Measurements from ENCODE around the gene SEZ6.
"Not testable (repeated sequence)": the region's sequence is repeated elsewhere in the genome, so short reads cannot be mapped to it uniquely, and the experiment has no call there.

Gene SEZ6

GRCh38 chr17:28935744-28936460, 69.9 kb downstream of the SEZ6 start:
- DNase-seq (ENCODE audit: low read depth): no peak

DNA sequence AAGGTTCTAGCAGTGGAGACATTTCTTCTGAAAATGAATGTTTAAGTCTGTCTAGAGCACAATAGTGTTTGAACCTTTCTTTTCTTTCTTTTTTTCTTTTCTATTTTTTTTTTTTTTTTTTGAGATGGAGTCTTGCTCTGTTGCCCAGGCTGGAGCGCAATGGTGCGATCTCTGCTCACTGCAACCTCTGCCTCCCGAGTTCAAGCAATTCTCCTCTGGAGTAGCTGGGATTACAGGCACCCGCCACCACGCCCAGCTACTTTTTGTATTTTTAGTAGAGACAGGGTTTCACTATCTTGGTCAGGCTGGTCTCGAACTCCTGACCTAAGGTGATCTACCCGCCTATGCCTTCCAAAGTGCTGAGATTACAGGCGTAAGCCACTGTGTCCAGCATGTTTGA, 71.3 kb downstream of the SEZ6 start:
- not testable (repeated sequence) for DNase-seq (ENCODE audit: low read depth)

GRCh38 chr17:28929787-28930186, 76.0 kb downstream of the SEZ6 start:
- DNase-seq (ENCODE audit: low read depth): no peak

GRCh38 chr17:28928061-28928460, 77.8 kb downstream of the SEZ6 start:
- no peak for DNase-seq (ENCODE audit: low read depth)

DNA sequence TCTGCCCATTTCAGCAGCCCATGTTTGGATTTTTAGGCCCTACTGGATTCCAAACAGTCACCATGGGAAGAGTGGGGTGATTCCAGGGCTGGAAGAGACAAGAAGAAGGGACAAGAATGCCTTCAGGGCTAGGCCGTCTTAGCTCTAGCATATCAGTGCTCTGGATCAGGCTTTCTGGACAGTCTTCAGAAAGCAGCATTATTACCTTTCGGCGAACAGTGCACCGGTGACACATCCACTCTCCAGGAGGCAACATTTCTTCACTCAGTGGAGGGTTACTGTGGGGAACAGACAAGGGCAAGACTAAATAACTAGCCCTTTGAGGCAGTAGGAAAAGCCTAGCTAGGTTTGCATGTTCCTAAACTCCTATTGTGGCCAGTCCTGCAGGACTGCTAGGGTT, 79.0 kb downstream of the SEZ6 start:
- DNase-seq (ENCODE audit: low read depth): no peak

- no peak for DNase-seq (ENCODE audit: low read depth)
Observed at GRCh38 chr17:28926366-28926765, 79.5 kb downstream of the SEZ6 start.

- DNase-seq (ENCODE audit: low read depth): no peak
Observed at GRCh38 chr17:28925912-28926365, 79.9 kb downstream of the SEZ6 start.

GRCh38 chr17:28920201-28920600, 85.6 kb downstream of the SEZ6 start:
- DNase-seq (ENCODE audit: low read depth): no peak

DNA sequence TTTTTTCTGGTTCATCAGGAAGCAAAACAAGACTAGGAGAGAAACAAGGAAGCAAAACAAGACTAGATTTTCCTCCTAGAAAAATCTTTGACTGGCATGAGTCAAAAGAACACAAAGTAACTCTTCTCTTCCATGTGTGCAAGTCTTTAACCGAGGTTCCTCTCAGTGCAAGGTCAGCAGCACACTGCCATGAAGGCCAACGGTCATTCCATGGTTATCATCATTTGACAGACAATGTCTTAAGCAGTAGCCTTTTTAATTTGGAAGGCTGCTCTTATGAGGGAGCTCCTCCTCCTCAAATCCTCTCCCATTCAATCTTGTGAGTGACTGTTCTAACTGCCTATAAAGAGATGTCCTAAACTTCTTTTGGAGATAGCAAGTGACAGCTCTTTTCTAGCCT, 87.5 kb downstream of the SEZ6 start:
- no peak for DNase-seq (ENCODE audit: low read depth)

DNA sequence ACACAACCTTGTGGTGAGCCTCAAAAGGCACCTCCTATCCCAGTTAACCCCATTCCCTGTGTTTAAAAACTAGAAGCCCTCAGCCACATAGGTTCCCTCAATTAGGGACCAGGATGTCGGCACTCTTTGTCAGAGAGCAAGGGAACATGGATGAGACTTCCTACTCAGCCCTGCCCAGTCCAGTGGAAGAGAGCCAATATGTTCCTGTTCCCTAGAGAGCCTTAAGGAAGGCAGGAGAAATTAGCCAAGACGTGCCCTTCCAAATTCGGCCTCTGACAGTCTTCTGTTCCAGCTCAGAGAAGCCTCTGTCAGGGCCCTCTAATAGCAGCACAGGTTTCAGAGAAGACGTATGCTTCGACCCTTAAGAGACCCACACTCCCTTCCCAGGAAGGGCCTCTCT, 88.4 kb downstream of the SEZ6 start:
- DNase-seq (ENCODE audit: low read depth): no peak

DNA sequence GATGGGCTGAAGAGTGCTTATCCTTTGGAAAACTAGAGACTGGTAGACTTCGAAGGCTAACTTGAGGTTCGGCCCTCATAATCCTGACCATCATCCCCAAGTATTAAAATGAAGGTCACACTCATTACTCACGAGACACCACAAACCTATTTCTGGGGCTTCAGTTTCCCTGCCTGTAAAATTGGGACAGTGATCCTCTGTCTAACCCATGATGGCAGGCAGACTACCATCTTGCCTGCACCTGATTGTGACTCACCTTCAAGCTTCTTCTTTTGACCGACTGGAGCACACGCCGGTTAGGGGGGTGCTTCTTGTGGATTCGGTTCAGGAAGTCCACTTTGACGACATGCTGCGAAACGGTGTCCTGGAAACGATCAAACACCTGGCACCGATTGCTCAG, 88.8 kb downstream of the SEZ6 start:
- no peak for DNase-seq (ENCODE audit: low read depth)

- DNase-seq (ENCODE audit: low read depth): peak; percentile 39
Observed at GRCh38 chr17:28916302-28916934, 89.4 kb downstream of the SEZ6 start.

DNA sequence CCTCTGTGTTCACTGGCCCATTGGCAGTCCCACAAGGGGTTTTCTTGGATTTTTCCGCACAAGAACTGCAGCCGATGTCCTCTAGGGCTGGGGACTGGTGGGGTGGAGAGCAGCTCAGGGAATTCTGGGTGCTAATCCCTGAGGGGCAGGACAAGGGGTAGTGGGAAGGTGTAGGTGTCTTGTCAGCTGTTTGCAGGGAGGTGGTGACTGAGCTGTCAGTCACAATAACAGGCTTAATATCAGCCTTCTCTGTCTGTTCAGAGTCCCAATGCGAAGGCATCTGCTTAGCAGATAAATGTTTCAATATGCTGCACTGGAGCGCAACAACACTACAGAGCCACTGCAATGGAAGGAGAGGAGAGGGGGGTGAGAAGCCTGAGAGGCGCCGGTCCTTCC, 92.9 kb downstream of the SEZ6 start:
- DNase-seq (ENCODE audit: low read depth): no peak

DNA sequence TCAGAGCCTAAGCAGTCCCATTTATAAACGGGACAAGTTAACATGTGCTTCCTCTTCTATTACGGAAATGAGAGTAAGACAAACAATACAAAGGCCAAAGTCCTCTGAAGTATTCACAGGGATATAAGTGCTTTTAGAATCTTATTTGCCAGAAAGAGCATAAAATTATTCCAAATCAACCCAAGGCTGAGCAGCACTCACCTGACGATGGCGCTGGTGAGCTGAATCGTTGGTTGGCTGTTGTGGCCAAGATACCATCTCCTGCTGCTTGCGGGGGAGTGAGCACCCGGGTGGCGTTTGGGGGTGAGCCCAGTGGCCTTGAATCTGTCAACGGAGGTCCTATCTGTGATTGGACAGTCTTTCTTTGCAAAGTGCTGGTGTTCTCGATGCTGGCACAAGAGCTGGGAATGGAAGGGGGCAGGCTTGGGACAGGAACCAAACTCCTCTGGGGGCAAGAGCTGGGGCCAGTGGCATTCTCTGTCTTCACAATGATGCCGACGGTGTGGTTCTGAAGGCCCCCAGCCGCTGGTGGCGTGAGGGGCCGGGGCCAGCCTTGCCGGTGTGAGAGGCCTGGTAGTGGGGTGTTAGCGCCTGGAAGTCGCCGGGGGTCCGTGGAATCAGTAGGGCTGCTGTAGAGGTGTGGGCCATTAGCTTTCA, 93.4 kb downstream of the SEZ6 start:
- no peak for DNase-seq (ENCODE audit: low read depth)

DNA sequence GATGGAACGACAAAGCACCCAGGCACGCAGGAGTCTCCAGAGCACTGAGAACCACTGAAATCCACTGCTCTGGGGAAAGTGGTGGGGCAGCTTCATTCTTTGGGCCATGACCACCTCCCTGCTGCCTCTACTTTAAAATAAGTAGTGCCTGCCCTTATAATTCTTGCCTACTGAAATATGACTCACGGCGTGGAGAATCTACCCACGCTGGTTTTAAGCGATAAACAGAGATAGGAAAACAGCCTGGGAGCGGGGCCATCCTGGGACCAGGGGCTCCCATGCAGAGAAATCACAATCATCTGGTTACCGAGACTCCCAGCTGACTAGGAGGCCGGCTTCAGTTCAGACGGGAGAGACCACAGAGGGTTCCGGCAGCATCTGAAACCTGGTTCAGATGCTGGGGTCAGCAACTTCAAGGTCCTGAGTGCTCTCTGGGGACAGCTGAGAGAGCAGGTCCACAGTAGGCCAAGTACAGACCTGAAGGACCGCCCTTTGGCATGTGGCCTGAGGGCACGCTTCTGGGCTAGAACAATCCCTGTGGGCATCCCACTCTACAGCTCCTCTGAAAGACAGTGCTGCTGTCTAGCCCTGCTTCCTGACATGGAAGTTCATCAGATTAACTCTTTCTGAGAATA, 94.3 kb downstream of the SEZ6 start:
- no peak for DNase-seq (ENCODE audit: low read depth)

- no peak for DNase-seq (ENCODE audit: low read depth)
Observed at GRCh38 chr17:28910534-28910933, 95.3 kb downstream of the SEZ6 start.

GRCh38 chr17:28908640-28909167, 97.1 kb downstream of the SEZ6 start:
- DNase-seq (ENCODE audit: low read depth): peak; percentile 43

GRCh38 chr17:28907709-28908475, 97.9 kb downstream of the SEZ6 start:
- DNase-seq (ENCODE audit: low read depth): no peak

GRCh38 chr17:28906706-28907438, 99.0 kb downstream of the SEZ6 start:
- DNase-seq (ENCODE audit: low read depth): no peak

DNA sequence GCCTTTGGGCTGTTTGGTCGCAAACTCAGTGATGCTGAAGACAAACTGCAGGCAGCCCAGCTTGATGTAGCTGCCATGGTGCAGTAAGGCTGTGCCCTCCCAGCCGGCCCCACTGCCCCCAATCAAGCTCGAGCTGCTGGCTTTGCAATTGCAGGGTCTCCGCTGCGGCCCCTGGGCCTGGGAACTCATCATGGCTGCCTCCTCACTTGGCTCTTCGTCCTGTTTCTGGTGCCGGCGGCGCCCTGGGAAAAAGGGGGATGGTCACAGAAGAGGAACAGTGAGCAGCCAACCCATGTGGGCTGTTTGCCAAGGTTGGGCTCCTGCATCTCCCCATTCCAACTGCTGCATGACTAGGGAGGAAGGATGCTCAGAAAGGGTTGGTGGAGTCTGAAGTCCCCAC, 99.6 kb downstream of the SEZ6 start:
- no peak for DNase-seq (ENCODE audit: low read depth)
